HepG2 (cell line): ENCODE measurements around the gene DICER1. TPM values are rescaled to one million over a fixed set of nuclear protein-coding genes. Genes with fewer than 3 reads are reported as not detected.

Experiments
- ATAC-seq: fragments of 200-7000 bp; cut with Tn5 transposase; 3 replicates; pipeline ENCODE4 v1.9.1; 2020; ENCODE audit warnings: mild to moderate bottlenecking, moderate library complexity
- BruUV-seq: library from RNA; stranded (reverse); fragments of 400-500 nt; replicated peaks from 2 replicates; lab custom pipeline; 2021; lab: Mats Ljungman, UMichigan
- CTCF ChIA-PET: fragments of 300-600 bp; formaldehyde crosslinking; extraction: SDS; loops from one replicate; lab custom pipeline; 2021; ENCODE audit warnings: low total read pairs, inconsistent platforms, low intra/inter-chr PET ratio; lab: Yijun Ruan, JAX
- POLR2A ChIA-PET: fragments of 350-600 bp; sonication (Branson Sonifier 250); formaldehyde crosslinking; loops from one replicate; lab custom pipeline; 2020; ENCODE audit warnings: antibody characterized with exemption, inconsistent platforms; lab: Yijun Ruan, JAX
- DNase-seq: peaks from one replicate; pipeline ENCODE4 v3.0.0-alpha.2; 2015; ENCODE audit warnings: low spot score
- FAIRE-seq: peaks from 3 replicates; lab custom pipeline; 2011; peaks lifted over from hg19 to GRCh38; lab: Jason Lieb, UNC
- H2AFZ ChIP-seq: one replicate; pipeline ENCODE4 v1.6.1; 2011; ENCODE audit warnings: low read length, inconsistent platforms
- H3K27ac ChIP-seq: fragments of 300-600 bp; 3 replicates; pipeline ENCODE4 v1.8.0; 2011; ENCODE audit warnings: mixed run types, mild to moderate bottlenecking, mixed read lengths, low read length, inconsistent platforms; ENCODE audit not compliant: insufficient read depth; ENCODE audit errors: extremely low read length
- H3K27me3 ChIP-seq, 2 experiments: fragments of 200-600 bp in 1 of 2; 2 replicates in 1 of 2; 3 replicates in 1 of 2; pipeline versions ENCODE4 v1.6.0 to v1.8.0; 2011; ENCODE audit warnings: low read length in 2 of 2, mild to moderate bottlenecking in 2 of 2, moderate library complexity in 2 of 2, inconsistent platforms in 1 of 2; ENCODE audit not compliant: insufficient read depth in 2 of 2, control insufficient read depth in 1 of 2
- H3K36me3 ChIP-seq, 2 experiments: fragments of 200-600 bp in 1 of 2; replicated peaks in 1 of 2; 2 replicates in 1 of 2; 3 replicates in 1 of 2; pipeline versions ENCODE4 v1.5.1 to v1.8.0; 2011; ENCODE audit warnings: low read length in 2 of 2, inconsistent platforms in 1 of 2; ENCODE audit not compliant: insufficient read depth in 2 of 2, control insufficient read depth in 1 of 2
- H3K4me1 ChIP-seq: 2 replicates; pipeline ENCODE4 v1.5.1; 2012; ENCODE audit warnings: low read length, inconsistent platforms; ENCODE audit not compliant: insufficient read depth
- H3K4me2 ChIP-seq: 2 replicates; pipeline ENCODE4 v1.6.0; 2011; ENCODE audit warnings: low read depth, low read length, inconsistent platforms
- H3K4me3 ChIP-seq, 3 experiments: fragments of 200-600 bp in 1 of 3; sonication (generic), shearing (Covaris generic) in 1 of 3; replicated peaks in 1 of 3; 2 replicates each; pipeline ENCODE4 v1.5.1; 2011 to 2016; ENCODE audit warnings: low read length in 3 of 3, inconsistent platforms in 2 of 3, low read depth in 2 of 3, mild to moderate bottlenecking in 2 of 3, control low read depth in 1 of 3, mixed read lengths in 1 of 3; ENCODE audit not compliant: insufficient read depth in 1 of 3
- H3K79me2 ChIP-seq: one replicate; pipeline ENCODE4 v1.6.1; 2011; ENCODE audit warnings: low read length, inconsistent platforms; ENCODE audit not compliant: insufficient read depth
- H3K9ac ChIP-seq: 2 replicates; pipeline ENCODE4 v1.6.0; 2011; ENCODE audit warnings: mild to moderate bottlenecking, low read depth, low read length, inconsistent platforms; ENCODE audit not compliant: insufficient read depth
- H3K9me3 ChIP-seq: 2 replicates; pipeline ENCODE4 v1.5.1; 2012; ENCODE audit warnings: mild to moderate bottlenecking, low read length
- H4K20me1 ChIP-seq: 2 replicates; pipeline ENCODE4 v1.6.0; 2011; ENCODE audit warnings: inconsistent platforms, mild to moderate bottlenecking, low read length, moderate library complexity; ENCODE audit not compliant: insufficient read depth
- ATM ChIP-seq: fragments of 450-650 bp; IDR thresholded peaks from 2 replicates; pipeline ENCODE4 v1.7.1; 2017; ENCODE audit warnings: mild to moderate bottlenecking, borderline replicate concordance
- CCAR2 ChIP-seq: fragments of 200-400 bp; formaldehyde crosslinking; optimal IDR thresholded peaks from 2 replicates; pipeline ENCODE3; 2018; ENCODE audit warnings: low read depth, mild to moderate bottlenecking, low read length, moderate library complexity
- HOXA3 ChIP-seq: sonication (generic); formaldehyde crosslinking; IDR thresholded peaks from 2 replicates; pipeline ENCODE4 v1.5.0; 2020; ENCODE audit warnings: missing genetic modification reagents
- HOXA9 ChIP-seq: sonication (generic); formaldehyde crosslinking; IDR thresholded peaks from 2 replicates; pipeline ENCODE4 v1.8.1; 2022; ENCODE audit warnings: missing genetic modification reagents, mild to moderate bottlenecking, moderate library complexity, borderline replicate concordance
- MTA3 ChIP-seq: sonication (generic); formaldehyde crosslinking; IDR thresholded peaks from 2 replicates; pipeline ENCODE4 v1.4.0; 2020; ENCODE audit warnings: missing genetic modification reagents
- MTF2 ChIP-seq: sonication (generic); formaldehyde crosslinking; IDR thresholded peaks from 2 replicates; pipeline ENCODE4 v1.5.0; 2020; ENCODE audit warnings: missing genetic modification reagents, borderline replicate concordance
- NBN ChIP-seq: fragments of 450-650 bp; conservative IDR thresholded peaks from 2 replicates; pipeline ENCODE4 v1.6.1; 2017
- REXO4 ChIP-seq: sonication (generic); formaldehyde crosslinking; IDR thresholded peaks from 2 replicates; pipeline ENCODE4 v1.8.0; 2022; ENCODE audit warnings: missing genetic modification reagents, mild to moderate bottlenecking, borderline replicate concordance
- SP1 ChIP-seq, 2 experiments: fragments of 450-650 bp in 1 of 2; sonication (generic) in 1 of 2; formaldehyde crosslinking in 1 of 2; IDR thresholded peaks; 2 replicates each; pipeline versions ENCODE4 v1.4.0 to v1.6.1; 2016 to 2020; ENCODE audit warnings: missing genetic modification reagents in 1 of 2
- ZBTB8A ChIP-seq: sonication (generic); formaldehyde crosslinking; IDR thresholded peaks from 2 replicates; pipeline ENCODE4 v1.4.0; 2020; ENCODE audit warnings: mild to moderate bottlenecking, low read depth, missing genetic modification reagents, borderline replicate concordance
- ZNF432 ChIP-seq: sonication (generic); formaldehyde crosslinking; IDR thresholded peaks from 2 replicates; pipeline ENCODE4 v1.5.0; 2020; ENCODE audit warnings: missing genetic modification reagents, mild to moderate bottlenecking, borderline replicate concordance
- ZNF746 ChIP-seq: sonication (generic); formaldehyde crosslinking; IDR thresholded peaks from 2 replicates; pipeline ENCODE4 v1.8.0; 2022; ENCODE audit warnings: mild to moderate bottlenecking, missing genetic modification reagents
- WGBS: methylation state at CpG from one replicate; pipeline ENCODE4 v1.1.6; 2017; ENCODE audit warnings: low lambda C conversion rate; 5-methylcytosine and 5-hydroxymethylcytosine counted together
- in situ Hi-C: cut with HindIII; loops from 2 replicates; pipeline ENCODE4 v1.10.0; 2017; ENCODE audit warnings: low pct_unique_long_range_greater_than_20kb; ENCODE audit not compliant: extremely low pct_ligation_motif_present
- intact Hi-C: fragments of 100-400 bp; cut with micrococcal nuclease; formaldehyde crosslinking; loops from one replicate; pipeline ENCODE4 v1.10.0; 2022; ENCODE audit not compliant: unreplicated experiment
- polyA plus RNA-seq, 8 experiments: library from polyadenylated mRNA; depleted of rRNA in 3 of 8; stranded (reverse) in 7 of 8; unstranded in 1 of 8; fragments of >200 nt; fragmentation: Illumina TruSeq in 4 of 8; extraction: Trizol in 4 of 8; gene quantifications; 2 replicates each; pipeline versions ENCODE4 v1.2.1 to v1.2.3, GENCODE V29; 2011 to 2016; ENCODE audit warnings: low read depth in 4 of 8, missing spikeins in 1 of 8, mixed read lengths in 1 of 8; ENCODE audit not compliant: insufficient read depth in 1 of 8
- total RNA-seq, 5 experiments: library from RNA; depleted of rRNA; stranded (reverse); fragments of >200 nt; fragmentation: Illumina TruSeq; extraction: Trizol; gene quantifications; 2 replicates each; pipeline ENCODE4 v1.2.3, GENCODE V29; 2016; ENCODE audit warnings: low read depth in 1 of 5
- TF ChIP-seq, protein P1 (sequence below): sonication (generic); formaldehyde crosslinking; IDR thresholded peaks from 2 replicates; pipeline ENCODE4 v1.5.0; 2020; ENCODE audit warnings: mild to moderate bottlenecking, missing genetic modification reagents, moderate library complexity

The DICER1 gene
- total and polyA plus RNA-seq, 2 of the 13 experiments (the other 11 are each of a cell fraction or from before 2014, with no cell fraction given), result 31.8 to 61.9 TPM

DNA sequence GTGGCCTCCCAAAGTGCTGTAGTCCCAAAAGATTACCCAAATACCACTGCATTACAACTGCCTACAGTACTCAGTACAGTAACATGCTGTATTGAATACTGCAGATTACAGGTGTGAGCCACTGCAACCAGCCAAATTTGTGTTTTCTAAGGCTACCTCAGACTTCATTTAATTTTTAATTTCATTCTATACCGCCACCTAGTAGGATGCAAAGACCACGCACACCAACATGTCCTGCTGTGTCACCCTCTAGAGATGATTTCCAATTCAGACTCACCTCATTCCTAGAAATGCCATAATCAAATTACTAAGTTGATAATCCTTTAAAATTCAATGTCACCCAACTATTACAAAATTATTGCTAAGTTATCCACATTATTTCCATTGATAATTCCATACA is 15.1 kb downstream of the DICER1 start:
- DNase-seq (no peak), FAIRE-seq (no peak), ATAC-seq (no peak)
- Histone ChIP-seq H3K79me2 (peaks cover 97% of the 10 kb centered on the region), H3K4me3 (no peak overlapping the region), H3K4me2 (no peak overlapping the region), H3K9me3 (peaks cover 14% of the 10 kb centered on the region; the same call in 1 of the 2 replicates), H3K9ac (no peak overlapping the region), H3K36me3 (0 out of 5 replicates have a peak, but pooled peaks cover 0 to 5% of the 10 kb centered on the region in 2 experiments), H3K4me1 (peaks cover 26% of the 10 kb centered on the region), H3K27ac (no peak overlapping the region), H4K20me1 (peaks cover 18% of the 10 kb centered on the region)
- in situ Hi-C loops (no loop called here), intact Hi-C loops (no loop called here)
- 100% methylated on average over 2 of the region's 2 CpGs for WGBS
- CTCF ChIA-PET, result no interaction called here
- BruUV-seq, result no TSS peak
- POLR2A ChIA-PET, result no interaction called here
- TF ChIP-seq, protein P1, sequence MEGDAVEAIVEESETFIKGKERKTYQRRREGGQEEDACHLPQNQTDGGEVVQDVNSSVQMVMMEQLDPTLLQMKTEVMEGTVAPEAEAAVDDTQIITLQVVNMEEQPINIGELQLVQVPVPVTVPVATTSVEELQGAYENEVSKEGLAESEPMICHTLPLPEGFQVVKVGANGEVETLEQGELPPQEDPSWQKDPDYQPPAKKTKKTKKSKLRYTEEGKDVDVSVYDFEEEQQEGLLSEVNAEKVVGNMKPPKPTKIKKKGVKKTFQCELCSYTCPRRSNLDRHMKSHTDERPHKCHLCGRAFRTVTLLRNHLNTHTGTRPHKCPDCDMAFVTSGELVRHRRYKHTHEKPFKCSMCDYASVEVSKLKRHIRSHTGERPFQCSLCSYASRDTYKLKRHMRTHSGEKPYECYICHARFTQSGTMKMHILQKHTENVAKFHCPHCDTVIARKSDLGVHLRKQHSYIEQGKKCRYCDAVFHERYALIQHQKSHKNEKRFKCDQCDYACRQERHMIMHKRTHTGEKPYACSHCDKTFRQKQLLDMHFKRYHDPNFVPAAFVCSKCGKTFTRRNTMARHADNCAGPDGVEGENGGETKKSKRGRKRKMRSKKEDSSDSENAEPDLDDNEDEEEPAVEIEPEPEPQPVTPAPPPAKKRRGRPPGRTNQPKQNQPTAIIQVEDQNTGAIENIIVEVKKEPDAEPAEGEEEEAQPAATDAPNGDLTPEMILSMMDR (CRISPR knock-in tag), result no peak
- TF ChIP-seq MTF2 (CRISPR knock-in tag) (no peak), ZNF432 (no peak), REXO4 (CRISPR knock-in tag) (no peak), HOXA3 (no peak), ZBTB8A (no peak), NBN (no peak), MTA3 (no peak), CCAR2 (no peak), SP1 (IDR thresholded peaks at IDR 0.05) (no peak), SP1 (CRISPR knock-in tag; IDR thresholded peaks at IDR 0.05) (no peak), ATM (no peak), ZNF746 (CRISPR knock-in tag) (no peak), HOXA9 (CRISPR knock-in tag) (no peak)
- TF ChIP-seq, all 625 proteins: peak for 0
- Histone ChIP-seq H2AFZ (no peak overlapping the region), H3K27me3 (no peaks in the 10 kb centered on the region)
